ENCODE measurements around the gene SPATA24.

- TF ChIP-seq CTCF (conservative IDR thresholded peaks at IDR 0.05; ENCODE audit: low read depth in 2 of 2) (no peak), EZH2phosphoT487 (IDR thresholded peaks at IDR 0.05; ENCODE audit: unreplicated experiment) (no peak)
Measured at GRCh38 chr5:139393497-139394122, 10.3 kb downstream of the SPATA24 start.

Measured in GM23338 (cell line).